GM12874 (cell line): ENCODE data around the gene NFKBIL1.
A peak's percentile ranks its signal among the peaks of the same experiment; 100 is the strongest.

Source experiments
- TF ChIP-seq, protein P1 (sequence below): IDR thresholded peaks from 2 replicates; pipeline ENCODE4 v1.5.1; 2011; ENCODE audit warnings: low read depth, mild to moderate bottlenecking, control low read depth, low read length, moderate library complexity; ENCODE audit not compliant: insufficient read depth

NFKBIL1 gene

DNA sequence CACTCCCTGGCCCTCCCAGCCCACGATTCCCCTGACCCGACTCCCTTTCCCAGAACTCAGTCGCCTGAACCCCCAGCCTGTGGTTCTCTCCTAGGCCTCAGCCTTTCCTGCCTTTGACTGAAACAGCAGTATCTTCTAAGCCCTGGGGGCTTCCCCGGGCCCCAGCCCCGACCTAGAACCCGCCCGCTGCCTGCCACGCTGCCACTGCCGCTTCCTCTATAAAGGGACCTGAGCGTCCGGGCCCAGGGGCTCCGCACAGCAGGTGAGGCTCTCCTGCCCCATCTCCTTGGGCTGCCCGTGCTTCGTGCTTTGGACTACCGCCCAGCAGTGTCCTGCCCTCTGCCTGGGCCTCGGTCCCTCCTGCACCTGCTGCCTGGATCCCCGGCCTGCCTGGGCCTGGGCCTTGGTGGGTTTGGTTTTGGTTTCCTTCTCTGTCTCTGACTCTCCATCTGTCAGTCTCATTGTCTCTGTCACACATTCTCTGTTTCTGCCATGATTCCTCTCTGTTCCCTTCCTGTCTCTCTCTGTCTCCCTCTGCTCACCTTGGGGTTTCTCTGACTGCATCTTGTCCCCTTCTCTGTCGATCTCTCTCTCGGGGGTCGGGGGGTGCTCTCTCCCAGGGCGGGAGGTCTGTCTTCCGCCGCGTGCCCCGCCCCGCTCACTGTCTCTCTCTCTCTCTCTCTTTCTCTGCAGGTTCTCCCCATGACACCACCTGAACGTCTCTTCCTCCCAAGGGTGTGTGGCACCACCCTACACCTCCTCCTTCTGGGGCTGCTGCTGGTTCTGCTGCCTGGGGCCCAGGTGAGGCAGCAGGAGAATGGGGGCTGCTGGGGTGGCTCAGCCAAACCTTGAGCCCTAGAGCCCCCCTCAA, 24.9 kb downstream of the NFKBIL1 start, which contains the start of gene LTA:
Gene LTA, plus strand, starts transcription at position 249 of the 871 bp plus-strand sequence. Its CDS starts 454 bp downstream, at position 703.
- TF ChIP-seq, protein P1, sequence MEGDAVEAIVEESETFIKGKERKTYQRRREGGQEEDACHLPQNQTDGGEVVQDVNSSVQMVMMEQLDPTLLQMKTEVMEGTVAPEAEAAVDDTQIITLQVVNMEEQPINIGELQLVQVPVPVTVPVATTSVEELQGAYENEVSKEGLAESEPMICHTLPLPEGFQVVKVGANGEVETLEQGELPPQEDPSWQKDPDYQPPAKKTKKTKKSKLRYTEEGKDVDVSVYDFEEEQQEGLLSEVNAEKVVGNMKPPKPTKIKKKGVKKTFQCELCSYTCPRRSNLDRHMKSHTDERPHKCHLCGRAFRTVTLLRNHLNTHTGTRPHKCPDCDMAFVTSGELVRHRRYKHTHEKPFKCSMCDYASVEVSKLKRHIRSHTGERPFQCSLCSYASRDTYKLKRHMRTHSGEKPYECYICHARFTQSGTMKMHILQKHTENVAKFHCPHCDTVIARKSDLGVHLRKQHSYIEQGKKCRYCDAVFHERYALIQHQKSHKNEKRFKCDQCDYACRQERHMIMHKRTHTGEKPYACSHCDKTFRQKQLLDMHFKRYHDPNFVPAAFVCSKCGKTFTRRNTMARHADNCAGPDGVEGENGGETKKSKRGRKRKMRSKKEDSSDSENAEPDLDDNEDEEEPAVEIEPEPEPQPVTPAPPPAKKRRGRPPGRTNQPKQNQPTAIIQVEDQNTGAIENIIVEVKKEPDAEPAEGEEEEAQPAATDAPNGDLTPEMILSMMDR: no peak

DNA sequence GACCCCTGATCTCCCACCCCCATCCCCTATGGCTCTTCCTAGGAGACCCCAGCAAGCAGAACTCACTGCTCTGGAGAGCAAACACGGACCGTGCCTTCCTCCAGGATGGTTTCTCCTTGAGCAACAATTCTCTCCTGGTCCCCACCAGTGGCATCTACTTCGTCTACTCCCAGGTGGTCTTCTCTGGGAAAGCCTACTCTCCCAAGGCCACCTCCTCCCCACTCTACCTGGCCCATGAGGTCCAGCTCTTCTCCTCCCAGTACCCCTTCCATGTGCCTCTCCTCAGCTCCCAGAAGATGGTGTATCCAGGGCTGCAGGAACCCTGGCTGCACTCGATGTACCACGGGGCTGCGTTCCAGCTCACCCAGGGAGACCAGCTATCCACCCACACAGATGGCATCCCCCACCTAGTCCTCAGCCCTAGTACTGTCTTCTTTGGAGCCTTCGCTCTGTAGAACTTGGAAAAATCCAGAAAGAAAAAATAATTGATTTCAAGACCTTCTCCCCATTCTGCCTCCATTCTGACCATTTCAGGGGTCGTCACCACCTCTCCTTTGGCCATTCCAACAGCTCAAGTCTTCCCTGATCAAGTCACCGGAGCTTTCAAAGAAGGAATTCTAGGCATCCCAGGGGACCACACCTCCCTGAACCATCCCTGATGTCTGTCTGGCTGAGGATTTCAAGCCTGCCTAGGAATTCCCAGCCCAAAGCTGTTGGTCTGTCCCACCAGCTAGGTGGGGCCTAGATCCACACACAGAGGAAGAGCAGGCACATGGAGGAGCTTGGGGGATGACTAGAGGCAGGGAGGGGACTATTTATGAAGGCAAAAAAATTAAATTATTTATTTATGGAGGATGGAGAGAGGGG, 26.1 kb downstream of the NFKBIL1 start:
- TF ChIP-seq, protein P1: no peak

DNA sequence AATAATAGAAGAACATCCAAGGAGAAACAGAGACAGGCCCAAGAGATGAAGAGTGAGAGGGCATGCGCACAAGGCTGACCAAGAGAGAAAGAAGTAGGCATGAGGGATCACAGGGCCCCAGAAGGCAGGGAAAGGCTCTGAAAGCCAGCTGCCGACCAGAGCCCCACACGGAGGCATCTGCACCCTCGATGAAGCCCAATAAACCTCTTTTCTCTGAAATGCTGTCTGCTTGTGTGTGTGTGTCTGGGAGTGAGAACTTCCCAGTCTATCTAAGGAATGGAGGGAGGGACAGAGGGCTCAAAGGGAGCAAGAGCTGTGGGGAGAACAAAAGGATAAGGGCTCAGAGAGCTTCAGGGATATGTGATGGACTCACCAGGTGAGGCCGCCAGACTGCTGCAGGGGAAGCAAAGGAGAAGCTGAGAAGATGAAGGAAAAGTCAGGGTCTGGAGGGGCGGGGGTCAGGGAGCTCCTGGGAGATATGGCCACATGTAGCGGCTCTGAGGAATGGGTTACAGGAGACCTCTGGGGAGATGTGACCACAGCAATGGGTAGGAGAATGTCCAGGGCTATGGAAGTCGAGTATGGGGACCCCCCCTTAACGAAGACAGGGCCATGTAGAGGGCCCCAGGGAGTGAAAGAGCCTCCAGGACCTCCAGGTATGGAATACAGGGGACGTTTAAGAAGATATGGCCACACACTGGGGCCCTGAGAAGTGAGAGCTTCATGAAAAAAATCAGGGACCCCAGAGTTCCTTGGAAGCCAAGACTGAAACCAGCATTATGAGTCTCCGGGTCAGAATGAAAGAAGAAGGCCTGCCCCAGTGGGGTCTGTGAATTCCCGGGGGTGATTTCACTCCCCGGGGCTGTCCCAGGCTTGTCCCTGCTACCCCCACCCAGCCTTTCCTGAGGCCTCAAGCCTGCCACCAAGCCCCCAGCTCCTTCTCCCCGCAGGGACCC, 27.0 kb downstream of the NFKBIL1 start:
- TF ChIP-seq, protein P1: 0 out of 2 replicates have a peak, but pooled peaks have one; percentile 11

DNA sequence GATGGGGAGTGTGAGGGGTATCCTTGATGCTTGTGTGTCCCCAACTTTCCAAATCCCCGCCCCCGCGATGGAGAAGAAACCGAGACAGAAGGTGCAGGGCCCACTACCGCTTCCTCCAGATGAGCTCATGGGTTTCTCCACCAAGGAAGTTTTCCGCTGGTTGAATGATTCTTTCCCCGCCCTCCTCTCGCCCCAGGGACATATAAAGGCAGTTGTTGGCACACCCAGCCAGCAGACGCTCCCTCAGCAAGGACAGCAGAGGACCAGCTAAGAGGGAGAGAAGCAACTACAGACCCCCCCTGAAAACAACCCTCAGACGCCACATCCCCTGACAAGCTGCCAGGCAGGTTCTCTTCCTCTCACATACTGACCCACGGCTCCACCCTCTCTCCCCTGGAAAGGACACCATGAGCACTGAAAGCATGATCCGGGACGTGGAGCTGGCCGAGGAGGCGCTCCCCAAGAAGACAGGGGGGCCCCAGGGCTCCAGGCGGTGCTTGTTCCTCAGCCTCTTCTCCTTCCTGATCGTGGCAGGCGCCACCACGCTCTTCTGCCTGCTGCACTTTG, 28.0 kb downstream of the NFKBIL1 start, which contains the start of gene TNF:
Gene TNF, plus strand, starts transcription at position 231 of the 567 bp plus-strand sequence. Its CDS starts 177 bp downstream, at position 408.
- TF ChIP-seq, protein P1: no peak

DNA sequence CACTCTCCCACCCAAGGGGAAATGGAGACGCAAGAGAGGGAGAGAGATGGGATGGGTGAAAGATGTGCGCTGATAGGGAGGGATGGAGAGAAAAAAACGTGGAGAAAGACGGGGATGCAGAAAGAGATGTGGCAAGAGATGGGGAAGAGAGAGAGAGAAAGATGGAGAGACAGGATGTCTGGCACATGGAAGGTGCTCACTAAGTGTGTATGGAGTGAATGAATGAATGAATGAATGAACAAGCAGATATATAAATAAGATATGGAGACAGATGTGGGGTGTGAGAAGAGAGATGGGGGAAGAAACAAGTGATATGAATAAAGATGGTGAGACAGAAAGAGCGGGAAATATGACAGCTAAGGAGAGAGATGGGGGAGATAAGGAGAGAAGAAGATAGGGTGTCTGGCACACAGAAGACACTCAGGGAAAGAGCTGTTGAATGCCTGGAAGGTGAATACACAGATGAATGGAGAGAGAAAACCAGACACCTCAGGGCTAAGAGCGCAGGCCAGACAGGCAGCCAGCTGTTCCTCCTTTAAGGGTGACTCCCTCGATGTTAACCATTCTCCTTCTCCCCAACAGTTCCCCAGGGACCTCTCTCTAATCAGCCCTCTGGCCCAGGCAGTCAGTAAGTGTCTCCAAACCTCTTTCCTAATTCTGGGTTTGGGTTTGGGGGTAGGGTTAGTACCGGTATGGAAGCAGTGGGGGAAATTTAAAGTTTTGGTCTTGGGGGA, 28.7 kb downstream of the NFKBIL1 start:
- TF ChIP-seq, protein P1: no peak

DNA sequence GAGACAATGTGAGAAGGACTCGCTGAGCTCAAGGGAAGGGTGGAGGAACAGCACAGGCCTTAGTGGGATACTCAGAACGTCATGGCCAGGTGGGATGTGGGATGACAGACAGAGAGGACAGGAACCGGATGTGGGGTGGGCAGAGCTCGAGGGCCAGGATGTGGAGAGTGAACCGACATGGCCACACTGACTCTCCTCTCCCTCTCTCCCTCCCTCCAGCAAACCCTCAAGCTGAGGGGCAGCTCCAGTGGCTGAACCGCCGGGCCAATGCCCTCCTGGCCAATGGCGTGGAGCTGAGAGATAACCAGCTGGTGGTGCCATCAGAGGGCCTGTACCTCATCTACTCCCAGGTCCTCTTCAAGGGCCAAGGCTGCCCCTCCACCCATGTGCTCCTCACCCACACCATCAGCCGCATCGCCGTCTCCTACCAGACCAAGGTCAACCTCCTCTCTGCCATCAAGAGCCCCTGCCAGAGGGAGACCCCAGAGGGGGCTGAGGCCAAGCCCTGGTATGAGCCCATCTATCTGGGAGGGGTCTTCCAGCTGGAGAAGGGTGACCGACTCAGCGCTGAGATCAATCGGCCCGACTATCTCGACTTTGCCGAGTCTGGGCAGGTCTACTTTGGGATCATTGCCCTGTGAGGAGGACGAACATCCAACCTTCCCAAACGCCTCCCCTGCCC, 29.6 kb downstream of the NFKBIL1 start:
- TF ChIP-seq, protein P1: no peak
